Fibroblast of lung (primary cell): ENCODE data around the gene OXT.

Experiments used
- EZH2 ChIP-seq: IDR thresholded peaks from 2 replicates; pipeline ENCODE4 v1.5.1; 2012; ENCODE audit warnings: low read length, control low read depth, mild to moderate bottlenecking; ENCODE audit errors: missing control alignments
- TF ChIP-seq, protein P1 (sequence below), 2 donors: IDR thresholded peaks in 1 of 2; conservative IDR thresholded peaks in 1 of 2; 1 replicate in 1 of 2; 2 replicates in 1 of 2; pipeline ENCODE4 v1.5.1; 2011 to 2012; ENCODE audit warnings: low read length in 2 of 2, control low read depth in 1 of 2, inconsistent platforms in 1 of 2, low read depth in 1 of 2, mild to moderate bottlenecking in 1 of 2

DNA sequence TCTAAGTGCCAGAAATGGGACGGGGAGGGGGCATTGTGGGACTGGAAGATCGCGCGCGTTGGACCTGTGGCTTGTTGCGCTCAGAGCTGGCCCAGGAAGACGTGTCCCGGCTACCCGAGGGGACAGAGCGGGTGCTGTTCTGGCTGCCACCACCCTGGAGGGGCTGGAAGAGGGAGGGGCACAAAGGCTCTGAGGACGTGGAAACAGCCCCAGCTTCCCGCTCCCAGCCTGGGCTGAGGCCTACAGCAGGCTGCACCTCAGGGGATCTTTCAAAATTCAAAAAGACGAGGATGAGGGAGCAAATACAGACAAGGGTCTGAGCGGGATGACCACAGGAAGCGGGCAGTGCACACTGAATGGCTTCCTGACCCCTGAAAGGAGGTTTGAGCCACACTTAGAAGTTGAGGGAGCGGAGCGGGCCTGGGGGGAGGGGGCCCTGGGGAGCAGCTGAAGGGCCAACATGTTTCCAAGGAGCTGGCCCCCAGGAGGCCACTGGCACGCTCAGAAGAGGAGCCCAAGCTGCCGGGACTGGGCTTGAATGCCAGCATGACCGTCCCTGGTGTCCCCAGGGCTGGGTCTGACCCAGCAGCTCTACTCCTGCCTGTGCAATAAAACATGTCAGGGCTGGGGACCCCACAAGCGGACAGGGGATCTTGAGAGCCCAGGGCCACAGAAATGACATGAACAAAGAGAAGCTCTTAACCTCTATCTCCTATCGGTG lies 1.3 kb downstream of the OXT start:
- TF ChIP-seq, protein P1, sequence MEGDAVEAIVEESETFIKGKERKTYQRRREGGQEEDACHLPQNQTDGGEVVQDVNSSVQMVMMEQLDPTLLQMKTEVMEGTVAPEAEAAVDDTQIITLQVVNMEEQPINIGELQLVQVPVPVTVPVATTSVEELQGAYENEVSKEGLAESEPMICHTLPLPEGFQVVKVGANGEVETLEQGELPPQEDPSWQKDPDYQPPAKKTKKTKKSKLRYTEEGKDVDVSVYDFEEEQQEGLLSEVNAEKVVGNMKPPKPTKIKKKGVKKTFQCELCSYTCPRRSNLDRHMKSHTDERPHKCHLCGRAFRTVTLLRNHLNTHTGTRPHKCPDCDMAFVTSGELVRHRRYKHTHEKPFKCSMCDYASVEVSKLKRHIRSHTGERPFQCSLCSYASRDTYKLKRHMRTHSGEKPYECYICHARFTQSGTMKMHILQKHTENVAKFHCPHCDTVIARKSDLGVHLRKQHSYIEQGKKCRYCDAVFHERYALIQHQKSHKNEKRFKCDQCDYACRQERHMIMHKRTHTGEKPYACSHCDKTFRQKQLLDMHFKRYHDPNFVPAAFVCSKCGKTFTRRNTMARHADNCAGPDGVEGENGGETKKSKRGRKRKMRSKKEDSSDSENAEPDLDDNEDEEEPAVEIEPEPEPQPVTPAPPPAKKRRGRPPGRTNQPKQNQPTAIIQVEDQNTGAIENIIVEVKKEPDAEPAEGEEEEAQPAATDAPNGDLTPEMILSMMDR (conservative IDR thresholded peaks at IDR 0.05 in 1 of 2, IDR thresholded peaks at IDR 0.05 in 1 of 2; ENCODE audit: low read depth in 1 of 2, low read length in 2 of 2) = no peak
- TF ChIP-seq EZH2 = no peak
